ENCODE data around the gene CARS1.

DNA sequence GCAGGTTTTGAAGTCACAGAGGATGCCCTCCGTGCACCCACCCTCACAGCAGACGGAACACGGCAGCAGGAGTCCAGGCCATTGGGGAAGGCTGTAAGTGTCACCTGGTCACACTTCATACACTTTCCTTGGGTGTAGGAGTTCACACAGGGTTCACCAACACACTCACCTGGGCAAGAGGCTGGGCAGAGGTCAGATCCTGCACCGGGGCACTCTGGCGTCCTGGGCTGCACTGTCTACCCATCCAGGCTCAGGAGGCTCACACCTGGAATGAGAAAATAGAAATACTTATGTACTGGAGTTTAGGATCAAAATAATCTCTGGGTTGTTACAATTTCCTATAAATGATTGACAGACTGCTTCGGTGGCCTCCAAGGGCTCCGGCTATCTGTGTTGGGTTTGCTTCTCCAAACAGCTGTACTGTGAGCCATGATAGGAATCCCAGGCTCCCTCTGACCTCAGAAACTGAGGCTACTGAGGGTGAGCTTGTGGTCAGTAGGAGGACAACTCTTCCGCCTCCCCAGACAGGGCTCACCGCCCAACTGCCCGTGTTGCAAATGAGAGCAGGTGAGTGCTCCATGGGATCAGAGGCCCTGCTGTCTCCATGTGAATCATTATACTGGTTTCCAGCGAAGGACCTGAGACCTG is 20.1 kb upstream of the CARS1 start:
- TF ChIP-seq, protein P1, sequence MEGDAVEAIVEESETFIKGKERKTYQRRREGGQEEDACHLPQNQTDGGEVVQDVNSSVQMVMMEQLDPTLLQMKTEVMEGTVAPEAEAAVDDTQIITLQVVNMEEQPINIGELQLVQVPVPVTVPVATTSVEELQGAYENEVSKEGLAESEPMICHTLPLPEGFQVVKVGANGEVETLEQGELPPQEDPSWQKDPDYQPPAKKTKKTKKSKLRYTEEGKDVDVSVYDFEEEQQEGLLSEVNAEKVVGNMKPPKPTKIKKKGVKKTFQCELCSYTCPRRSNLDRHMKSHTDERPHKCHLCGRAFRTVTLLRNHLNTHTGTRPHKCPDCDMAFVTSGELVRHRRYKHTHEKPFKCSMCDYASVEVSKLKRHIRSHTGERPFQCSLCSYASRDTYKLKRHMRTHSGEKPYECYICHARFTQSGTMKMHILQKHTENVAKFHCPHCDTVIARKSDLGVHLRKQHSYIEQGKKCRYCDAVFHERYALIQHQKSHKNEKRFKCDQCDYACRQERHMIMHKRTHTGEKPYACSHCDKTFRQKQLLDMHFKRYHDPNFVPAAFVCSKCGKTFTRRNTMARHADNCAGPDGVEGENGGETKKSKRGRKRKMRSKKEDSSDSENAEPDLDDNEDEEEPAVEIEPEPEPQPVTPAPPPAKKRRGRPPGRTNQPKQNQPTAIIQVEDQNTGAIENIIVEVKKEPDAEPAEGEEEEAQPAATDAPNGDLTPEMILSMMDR (IDR thresholded peaks at IDR 0.05) = no peak
- TF ChIP-seq POLR2AphosphoS5 (IDR thresholded peaks at IDR 0.05) (no peak), POLR2A (IDR thresholded peaks at IDR 0.05) (no peak), EP300 (IDR thresholded peaks at IDR 0.05) (no peak)
